ENCODE data around the gene PTPRT. TPM values are rescaled to one million over a fixed set of nuclear protein-coding genes. Genes with fewer than 3 reads are reported as not detected.

PTPRT gene
- total RNA-seq, 2 experiments from 2014 or later = not detected

DNA sequence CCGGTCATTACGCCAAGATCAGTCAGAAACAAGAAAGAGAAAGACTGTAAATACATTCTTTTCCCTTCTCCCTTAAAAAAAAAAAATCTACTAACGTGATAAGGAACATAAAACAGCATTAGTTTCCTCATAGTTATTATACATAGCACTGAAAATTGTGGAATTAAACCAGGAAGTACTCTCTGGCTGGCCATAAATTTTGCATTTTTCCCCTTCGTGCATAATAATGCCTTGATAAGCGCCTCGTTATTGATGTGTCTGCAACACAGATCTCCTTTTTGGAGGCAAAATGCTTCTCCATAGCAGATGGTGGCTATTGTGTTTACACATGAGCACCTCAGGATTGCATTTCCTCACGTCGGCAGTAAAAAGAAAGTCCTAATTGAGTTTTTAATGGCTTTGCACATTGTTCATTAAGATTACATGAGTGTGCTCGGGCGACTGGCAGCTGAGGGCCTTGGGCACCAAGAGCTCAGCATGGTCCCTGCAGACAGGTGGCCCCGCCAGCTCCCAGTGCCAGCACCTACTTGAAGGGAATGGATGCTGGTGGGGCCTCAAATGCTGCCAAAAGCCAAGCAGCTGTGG, 394.5 kb downstream of the PTPRT start:
- POLR2A ChIA-PET = no interaction called here
- TF ChIP-seq, protein P1, sequence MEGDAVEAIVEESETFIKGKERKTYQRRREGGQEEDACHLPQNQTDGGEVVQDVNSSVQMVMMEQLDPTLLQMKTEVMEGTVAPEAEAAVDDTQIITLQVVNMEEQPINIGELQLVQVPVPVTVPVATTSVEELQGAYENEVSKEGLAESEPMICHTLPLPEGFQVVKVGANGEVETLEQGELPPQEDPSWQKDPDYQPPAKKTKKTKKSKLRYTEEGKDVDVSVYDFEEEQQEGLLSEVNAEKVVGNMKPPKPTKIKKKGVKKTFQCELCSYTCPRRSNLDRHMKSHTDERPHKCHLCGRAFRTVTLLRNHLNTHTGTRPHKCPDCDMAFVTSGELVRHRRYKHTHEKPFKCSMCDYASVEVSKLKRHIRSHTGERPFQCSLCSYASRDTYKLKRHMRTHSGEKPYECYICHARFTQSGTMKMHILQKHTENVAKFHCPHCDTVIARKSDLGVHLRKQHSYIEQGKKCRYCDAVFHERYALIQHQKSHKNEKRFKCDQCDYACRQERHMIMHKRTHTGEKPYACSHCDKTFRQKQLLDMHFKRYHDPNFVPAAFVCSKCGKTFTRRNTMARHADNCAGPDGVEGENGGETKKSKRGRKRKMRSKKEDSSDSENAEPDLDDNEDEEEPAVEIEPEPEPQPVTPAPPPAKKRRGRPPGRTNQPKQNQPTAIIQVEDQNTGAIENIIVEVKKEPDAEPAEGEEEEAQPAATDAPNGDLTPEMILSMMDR (IDR thresholded peaks at IDR 0.05) = no peak
- Mint-ChIP-seq H3K27ac (no peak overlapping the region), H3K27me3 (no peaks in the 10 kb centered on the region), H3K9me3 (no peaks in the 10 kb centered on the region), H3K4me3 (no peak overlapping the region), H3K36me3 (ENCODE audit: low read depth) (no peaks in the 10 kb centered on the region), H3K4me1 (ENCODE audit: low read depth) (no peaks in the 10 kb centered on the region)
- ATAC-seq = no peak
- CTCF ChIA-PET = no interaction called here
- no peak for DNase-seq
- intact Hi-C loops (cut with micrococcal nuclease) = no loop called here

DNA sequence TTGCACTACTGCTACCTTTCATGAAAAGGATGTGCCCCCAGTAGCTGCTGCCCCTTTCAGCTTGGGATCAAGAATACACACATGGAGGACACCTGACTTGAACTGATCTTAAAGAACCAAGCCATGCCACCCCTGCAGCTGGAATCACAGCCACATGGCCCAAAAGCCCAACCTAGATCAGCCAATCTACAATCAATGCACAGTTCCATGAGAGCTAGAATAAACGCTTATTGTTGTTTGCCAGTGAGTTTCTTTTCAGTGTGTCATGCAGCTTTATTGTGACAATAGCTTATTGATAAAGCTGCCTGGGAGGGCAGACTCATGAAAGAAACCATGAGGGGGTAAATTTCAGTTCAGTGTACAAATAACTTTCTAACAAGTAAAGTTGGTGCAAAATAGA, 397.7 kb downstream of the PTPRT start:
- TF ChIP-seq, protein P1 (IDR thresholded peaks at IDR 0.05) = no peak
- intact Hi-C loops (cut with micrococcal nuclease) = no loop called here
- H3K9me3 Mint-ChIP-seq = no peaks in the 10 kb centered on the region
- H3K4me3 Mint-ChIP-seq = no peak overlapping the region
- H3K36me3 Mint-ChIP-seq (ENCODE audit: low read depth) = no peaks in the 10 kb centered on the region
- H3K27me3 Mint-ChIP-seq = no peaks in the 10 kb centered on the region
- no peak overlapping the region for H3K27ac Mint-ChIP-seq
- no peak for ATAC-seq
- no peak for DNase-seq
- H3K4me1 Mint-ChIP-seq (ENCODE audit: low read depth) = no peaks in the 10 kb centered on the region
- POLR2A ChIA-PET = no interaction called here
- CTCF ChIA-PET = no interaction called here

DNA sequence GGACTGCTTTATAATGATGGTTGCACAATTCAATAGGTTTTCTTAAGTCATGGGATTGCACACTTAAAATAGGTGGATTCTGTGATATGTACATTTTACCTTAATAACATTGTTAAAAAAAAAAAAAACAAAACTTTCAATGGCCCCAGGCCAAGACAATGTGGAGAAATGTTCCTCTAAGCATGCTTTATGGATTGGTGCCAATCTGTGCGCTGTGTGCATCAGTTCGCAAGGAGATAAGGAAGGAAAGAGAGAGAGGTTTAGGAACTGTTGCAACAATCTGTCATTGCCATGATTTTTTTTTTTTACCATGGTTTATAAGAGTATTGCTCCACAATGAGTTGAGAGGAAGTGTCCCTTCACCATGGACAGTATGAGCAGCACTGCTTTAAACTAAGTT, 399.6 kb downstream of the PTPRT start:
- H3K36me3 Mint-ChIP-seq (ENCODE audit: low read depth) = no peaks in the 10 kb centered on the region
- no peak overlapping the region for H3K27ac Mint-ChIP-seq
- no peaks in the 10 kb centered on the region for H3K27me3 Mint-ChIP-seq
- H3K4me1 Mint-ChIP-seq (ENCODE audit: low read depth) = no peaks in the 10 kb centered on the region
- no peaks in the 10 kb centered on the region for H3K9me3 Mint-ChIP-seq
- DNase-seq (no peak), ATAC-seq (no peak)
- H3K4me3 Mint-ChIP-seq = no peak overlapping the region
- intact Hi-C loops (cut with micrococcal nuclease) = no loop called here
- TF ChIP-seq, protein P1 (IDR thresholded peaks at IDR 0.05) = no peak
- ChIA-PET CTCF (no interaction called here), POLR2A (no interaction called here)

DNA sequence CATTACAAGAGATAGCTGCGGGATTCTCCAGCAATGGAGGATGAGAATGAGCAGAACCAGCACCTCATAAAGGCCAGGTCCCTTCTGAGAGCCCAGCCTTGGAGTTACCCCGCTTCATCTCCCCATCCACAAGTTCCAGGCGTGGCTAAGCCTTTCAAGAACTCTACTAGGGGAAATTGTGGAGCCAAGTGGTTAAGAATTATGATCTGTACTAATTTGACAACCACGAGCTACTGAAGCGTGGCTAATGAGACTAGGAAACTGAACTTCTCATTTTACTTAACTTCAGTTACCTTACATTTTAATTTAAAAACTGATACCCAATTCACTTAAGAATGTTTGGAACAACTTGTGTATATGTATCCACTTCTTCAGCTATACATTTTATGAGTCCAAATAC, 401.0 kb downstream of the PTPRT start:
- TF ChIP-seq, protein P1 (IDR thresholded peaks at IDR 0.05) = no peak
- Mint-ChIP-seq H3K27ac (no peak overlapping the region), H3K9me3 (no peaks in the 10 kb centered on the region), H3K4me1 (ENCODE audit: low read depth) (no peaks in the 10 kb centered on the region), H3K27me3 (no peaks in the 10 kb centered on the region), H3K36me3 (ENCODE audit: low read depth) (no peaks in the 10 kb centered on the region), H3K4me3 (no peak overlapping the region)
- POLR2A ChIA-PET = no interaction called here
- intact Hi-C loops (cut with micrococcal nuclease) = no loop called here
- ATAC-seq (no peak), DNase-seq (no peak)
- CTCF ChIA-PET = no interaction called here

DNA sequence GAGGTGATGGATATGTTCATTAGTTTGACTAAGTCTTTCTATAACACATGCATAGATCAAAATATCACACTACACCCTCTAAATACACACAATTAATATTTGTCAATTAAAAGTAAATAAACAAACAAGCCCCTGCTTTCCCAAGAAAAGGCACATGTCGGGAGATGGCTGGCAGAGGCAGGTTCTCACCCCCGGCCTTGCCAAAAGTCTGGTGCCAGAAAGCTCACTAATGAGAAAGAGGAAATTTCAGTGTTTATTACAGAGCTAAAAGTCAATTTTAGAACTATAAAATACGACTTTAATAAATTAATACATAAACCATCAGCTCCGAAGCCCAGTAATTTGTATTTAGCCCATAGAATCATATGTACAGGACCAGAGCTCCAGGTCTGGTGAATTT, 404.7 kb downstream of the PTPRT start:
- Mint-ChIP-seq H3K4me3 (no peak overlapping the region), H3K9me3 (no peaks in the 10 kb centered on the region), H3K4me1 (ENCODE audit: low read depth) (no peaks in the 10 kb centered on the region), H3K27ac (no peak overlapping the region), H3K27me3 (no peaks in the 10 kb centered on the region), H3K36me3 (ENCODE audit: low read depth) (no peaks in the 10 kb centered on the region)
- ChIA-PET CTCF (no interaction called here), POLR2A (no interaction called here)
- intact Hi-C loops (cut with micrococcal nuclease) = no loop called here
- DNase-seq (no peak), ATAC-seq (no peak)
- TF ChIP-seq, protein P1 (IDR thresholded peaks at IDR 0.05) = no peak

All from activated CD8-positive, alpha-beta T cell treated with anti-CD3 and anti-CD28 coated beads for 36 hours (primary cell).